Retinal pigment epithelial cell (primary cell): Measurements from ENCODE around the gene LRFN2.
A peak's percentile ranks its signal among the peaks of the same experiment; 100 is the strongest.

ENCODE experiments used
- DNase-seq: peaks from one replicate; pipeline ENCODE4 v3.0.0-alpha.2; 2010; ENCODE audit warnings: low read depth
- H3K4me3 ChIP-seq: 2 replicates; pipeline ENCODE4 v1.5.1; 2011; ENCODE audit warnings: mild to moderate bottlenecking, low read length, control low read depth, moderate library complexity
- TF ChIP-seq, protein P1 (sequence below): conservative IDR thresholded peaks from 2 replicates; pipeline ENCODE4 v1.5.1; 2011; ENCODE audit warnings: low read depth, low read length, control low read depth, inconsistent platforms

LRFN2 gene

DNA sequence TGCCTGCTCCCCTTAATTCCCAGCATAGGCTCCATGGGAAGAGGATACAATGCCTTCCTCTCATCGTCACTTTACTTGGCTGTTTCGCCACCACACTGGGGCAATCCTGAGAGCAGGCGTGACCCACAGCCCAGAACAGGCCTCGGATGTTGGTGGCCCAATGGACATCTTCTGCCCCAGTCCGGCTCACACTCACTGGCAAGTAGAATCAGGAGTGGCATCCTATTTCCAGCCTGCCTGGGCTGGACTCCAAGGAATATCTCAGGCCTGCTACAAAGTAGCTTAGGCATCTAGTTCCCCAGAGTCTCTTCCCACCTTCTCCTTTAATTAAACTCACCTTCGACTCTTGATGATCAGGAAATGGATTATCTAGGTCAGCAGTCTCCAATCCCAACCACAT is 110.5 kb downstream of the LRFN2 start:
- no peak overlapping the region for H3K4me3 ChIP-seq
- DNase-seq, result no peak
- TF ChIP-seq, protein P1, sequence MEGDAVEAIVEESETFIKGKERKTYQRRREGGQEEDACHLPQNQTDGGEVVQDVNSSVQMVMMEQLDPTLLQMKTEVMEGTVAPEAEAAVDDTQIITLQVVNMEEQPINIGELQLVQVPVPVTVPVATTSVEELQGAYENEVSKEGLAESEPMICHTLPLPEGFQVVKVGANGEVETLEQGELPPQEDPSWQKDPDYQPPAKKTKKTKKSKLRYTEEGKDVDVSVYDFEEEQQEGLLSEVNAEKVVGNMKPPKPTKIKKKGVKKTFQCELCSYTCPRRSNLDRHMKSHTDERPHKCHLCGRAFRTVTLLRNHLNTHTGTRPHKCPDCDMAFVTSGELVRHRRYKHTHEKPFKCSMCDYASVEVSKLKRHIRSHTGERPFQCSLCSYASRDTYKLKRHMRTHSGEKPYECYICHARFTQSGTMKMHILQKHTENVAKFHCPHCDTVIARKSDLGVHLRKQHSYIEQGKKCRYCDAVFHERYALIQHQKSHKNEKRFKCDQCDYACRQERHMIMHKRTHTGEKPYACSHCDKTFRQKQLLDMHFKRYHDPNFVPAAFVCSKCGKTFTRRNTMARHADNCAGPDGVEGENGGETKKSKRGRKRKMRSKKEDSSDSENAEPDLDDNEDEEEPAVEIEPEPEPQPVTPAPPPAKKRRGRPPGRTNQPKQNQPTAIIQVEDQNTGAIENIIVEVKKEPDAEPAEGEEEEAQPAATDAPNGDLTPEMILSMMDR, result no peak

DNA sequence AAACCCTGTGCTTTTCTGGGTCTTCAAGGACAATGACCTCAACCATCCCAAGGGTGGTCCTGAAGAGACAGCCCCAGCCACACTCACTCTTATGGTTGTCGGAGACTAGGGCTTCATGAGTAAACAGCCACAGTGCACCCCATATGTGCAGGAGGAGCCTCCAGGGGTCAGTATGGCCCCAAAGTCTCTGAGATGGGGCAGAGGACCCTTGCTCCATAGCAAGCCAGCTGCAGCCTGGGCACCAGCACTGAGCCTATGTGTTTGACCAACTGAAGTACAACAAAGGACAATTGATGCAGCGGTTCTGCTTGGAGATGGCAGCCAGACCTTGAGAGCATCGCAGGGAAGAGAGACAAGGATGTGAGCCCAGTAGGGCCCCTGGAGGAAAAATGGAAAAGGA is 112.2 kb downstream of the LRFN2 start:
- no peak for DNase-seq
- no peak overlapping the region for H3K4me3 ChIP-seq
- TF ChIP-seq, protein P1, result peak; percentile 3

DNA sequence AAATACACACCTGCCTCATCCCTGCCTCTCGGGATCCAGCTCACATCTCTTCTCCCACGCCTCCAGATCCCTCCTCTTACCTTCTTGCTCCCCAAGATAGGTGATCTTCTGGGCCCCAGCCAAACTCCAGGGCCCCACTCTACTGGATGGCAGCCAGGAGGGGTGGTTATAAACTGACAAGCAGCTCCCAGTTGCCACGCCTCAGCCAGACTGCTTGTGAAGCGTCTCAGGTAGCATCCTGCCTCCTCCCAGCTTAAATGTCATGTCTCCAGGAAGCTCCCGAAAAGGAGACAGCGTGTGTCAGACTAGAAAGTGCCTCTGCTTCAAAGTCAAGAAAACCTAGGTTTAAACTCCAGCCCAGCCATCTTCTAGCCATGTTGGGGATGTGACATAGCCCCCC is 114.1 kb downstream of the LRFN2 start:
- TF ChIP-seq, protein P1, result no peak
- DNase-seq, result no peak
- H3K4me3 ChIP-seq, result no peak overlapping the region

DNA sequence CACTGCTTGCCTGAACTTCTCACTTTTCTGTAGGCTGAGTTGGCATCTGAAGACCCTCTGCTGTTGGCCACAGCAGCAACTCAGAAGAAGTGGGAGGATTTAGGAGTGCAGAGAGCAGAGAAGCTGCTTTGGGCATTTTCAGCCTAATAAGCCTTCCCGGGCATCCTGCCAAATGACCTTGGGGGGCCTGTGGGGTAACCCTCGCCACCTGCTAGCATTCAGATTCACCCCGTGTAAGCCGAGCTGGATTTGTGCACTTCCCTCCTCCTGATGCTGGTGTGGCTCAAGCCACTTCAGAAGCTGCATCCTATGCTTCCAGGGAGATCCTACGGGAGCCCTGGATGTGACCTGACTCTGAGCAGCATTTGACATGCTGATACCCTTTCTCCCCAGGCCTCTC is 114.8 kb downstream of the LRFN2 start:
- H3K4me3 ChIP-seq, result no peak overlapping the region

DNA sequence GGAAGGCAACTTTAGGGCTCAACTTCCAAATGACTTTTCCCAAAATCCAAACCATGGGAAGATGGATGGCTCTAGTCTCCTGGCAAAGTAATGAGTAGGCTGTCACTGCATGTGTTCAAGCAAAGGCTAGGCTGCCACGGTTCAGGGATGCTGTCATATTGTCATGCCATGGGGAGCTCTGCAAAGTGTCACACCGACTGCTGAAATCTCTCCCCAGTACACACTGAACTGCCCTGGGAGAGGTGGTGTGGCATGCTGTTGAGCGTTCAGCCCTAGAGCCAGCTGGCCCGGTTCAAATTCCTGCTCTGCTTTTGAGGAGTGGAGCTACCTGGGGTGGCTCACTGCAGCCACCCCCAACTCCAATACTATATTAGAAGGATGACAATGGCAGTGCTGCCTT is 115.9 kb downstream of the LRFN2 start:
- DNase-seq, result no peak
- TF ChIP-seq, protein P1, result no peak
- no peak overlapping the region for H3K4me3 ChIP-seq

More for the DNA sequence above, 114.8 kb downstream of the LRFN2 start:
- no peak for DNase-seq
- TF ChIP-seq, protein P1, result no peak

DNA sequence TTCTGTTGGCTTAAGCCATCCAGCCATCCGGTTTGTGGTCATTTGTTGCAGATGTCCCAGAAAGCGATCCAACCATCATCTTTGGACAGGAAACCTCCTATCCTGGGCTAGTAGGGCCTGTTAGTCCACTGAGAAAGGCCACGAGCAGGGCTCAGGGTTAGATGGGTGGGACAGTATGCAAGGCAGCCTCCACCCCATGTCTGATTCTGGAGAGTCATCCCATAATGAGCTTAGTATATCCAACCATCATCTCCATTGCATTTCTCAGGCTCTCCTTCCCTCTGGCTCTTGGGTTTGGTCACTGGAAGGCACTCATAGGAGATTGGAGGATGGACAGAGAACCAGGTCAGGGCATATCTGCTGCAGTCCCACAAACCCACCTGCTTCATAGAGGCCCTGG is 117.8 kb downstream of the LRFN2 start:
- no peak for DNase-seq
- TF ChIP-seq, protein P1, result no peak
- H3K4me3 ChIP-seq, result no peak overlapping the region

DNA sequence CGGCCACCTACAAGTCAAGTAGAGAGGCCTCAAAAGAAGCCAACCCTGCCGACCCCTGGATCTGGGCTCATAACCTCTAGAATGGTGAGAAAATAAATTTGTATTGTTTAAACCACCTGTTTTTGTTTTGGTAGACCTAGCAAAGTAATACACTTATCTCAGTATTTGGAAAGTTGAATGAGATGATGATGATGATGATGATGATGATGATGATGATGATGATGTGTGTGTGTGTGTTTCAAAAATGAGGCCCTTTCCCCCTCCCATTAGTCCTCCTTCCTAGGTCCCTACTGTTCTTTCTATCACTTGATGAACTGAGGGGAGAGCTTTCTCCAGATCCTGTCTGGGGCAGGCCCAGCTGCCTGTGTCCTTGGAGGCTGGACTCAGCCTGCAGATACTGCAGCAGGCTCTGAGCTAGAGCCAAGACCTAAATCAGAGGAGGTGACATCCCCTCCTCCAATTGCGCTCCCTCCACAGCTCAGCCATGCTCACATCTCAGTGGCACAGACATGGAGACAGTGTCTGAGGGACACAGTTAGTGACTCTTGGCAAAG is 120.1 kb downstream of the LRFN2 start:
- TF ChIP-seq, protein P1, result no peak
- H3K4me3 ChIP-seq, result no peak overlapping the region
- DNase-seq, result no peak
